GM23338 (cell line): ENCODE results near the gene GRM4. TPM values are rescaled to one million over a fixed set of nuclear protein-coding genes. Genes with fewer than 3 reads are reported as not detected.
A peak's percentile ranks its signal among the peaks of the same experiment; 100 is the strongest.

Experiments
- ATAC-seq: fragments of 200-7000 bp; cut with Tn5 transposase; 3 replicates; pipeline ENCODE4 v1.9.1; 2020
- DNase-seq: peaks from one replicate; pipeline ENCODE4 v3.0.0-alpha.2; 2015; ENCODE audit warnings: low spot score
- H2AFZ ChIP-seq: fragments of 200-600 bp; sonication (generic); 2 replicates; pipeline ENCODE4 v1.8.0; 2016; ENCODE audit warnings: antibody characterized with exemption, mild to moderate bottlenecking, moderate library complexity
- H3F3A ChIP-seq: fragments of 200-600 bp; sonication (generic); replicated peaks from 2 replicates; pipeline ENCODE4 v1.8.0; 2017; ENCODE audit warnings: antibody characterized with exemption, mixed run types, low read depth
- H3K27ac ChIP-seq: fragments of 200-600 bp; sonication (generic); 2 replicates; pipeline ENCODE4 v1.6.1; 2016; ENCODE audit warnings: low read depth
- H3K27me3 ChIP-seq: fragments of 200-600 bp; sonication (generic); 2 replicates; pipeline ENCODE4 v1.8.0; 2016; ENCODE audit warnings: mild to moderate bottlenecking, mixed run types, moderate library complexity; ENCODE audit not compliant: insufficient read depth
- H3K36me3 ChIP-seq: fragments of 200-600 bp; sonication (generic); 2 replicates; pipeline ENCODE4 v1.8.0; 2016; ENCODE audit warnings: mild to moderate bottlenecking; ENCODE audit not compliant: insufficient read depth
- H3K4me1 ChIP-seq: fragments of 200-600 bp; sonication (generic); 2 replicates; pipeline ENCODE4 v1.8.0; 2016; ENCODE audit warnings: mild to moderate bottlenecking, moderate library complexity; ENCODE audit not compliant: insufficient read depth
- H3K4me2 ChIP-seq: fragments of 200-600 bp; sonication (generic); 2 replicates; pipeline ENCODE4 v1.7.1; 2017; ENCODE audit warnings: mixed run types
- H3K4me3 ChIP-seq: fragments of 200-600 bp; sonication (generic); 2 replicates; pipeline ENCODE4 v1.6.1; 2016; ENCODE audit warnings: mixed run types
- H3K79me2 ChIP-seq: fragments of 200-600 bp; sonication (generic); replicated peaks from 2 replicates; pipeline ENCODE4 v1.8.0; 2017; ENCODE audit warnings: mild to moderate bottlenecking; ENCODE audit not compliant: insufficient read depth
- H3K9me2 ChIP-seq: fragments of 200-600 bp; sonication (generic); 2 replicates; pipeline ENCODE4 v1.8.0; 2017; ENCODE audit not compliant: insufficient read depth
- H4K20me1 ChIP-seq: fragments of 200-600 bp; sonication (generic); replicated peaks from 2 replicates; pipeline ENCODE4 v1.8.0; 2017; ENCODE audit warnings: mild to moderate bottlenecking; ENCODE audit not compliant: insufficient read depth
- H3K27ac Mint-ChIP-seq: 2 replicates; pipeline ENCODE4 v1.8.0; 2020; ENCODE audit warnings: inconsistent platforms, mild to moderate bottlenecking, moderate library complexity, mixed read lengths
- H3K27me3 Mint-ChIP-seq: 3 replicates; pipeline ENCODE4 v1.8.0; 2022; ENCODE audit warnings: low read depth, mild to moderate bottlenecking, moderate library complexity, mixed read lengths, inconsistent platforms; ENCODE audit not compliant: insufficient read depth, poor library complexity
- H3K36me3 Mint-ChIP-seq: 3 replicates; pipeline ENCODE4 v1.8.0; 2021; ENCODE audit warnings: low read depth, mild to moderate bottlenecking, inconsistent platforms, moderate library complexity, mixed read lengths
- H3K4me1 Mint-ChIP-seq: 3 replicates; pipeline ENCODE4 v1.8.0; 2020; ENCODE audit warnings: mild to moderate bottlenecking, inconsistent platforms, mixed read lengths
- H3K4me3 Mint-ChIP-seq: 3 replicates; pipeline ENCODE4 v1.8.0; 2021; ENCODE audit warnings: moderate library complexity, mild to moderate bottlenecking, inconsistent platforms, mixed read lengths
- H3K9me3 Mint-ChIP-seq: 3 replicates; pipeline ENCODE4 v1.8.0; 2020; ENCODE audit warnings: moderate library complexity, mild to moderate bottlenecking, inconsistent platforms, mixed read lengths
- CTCF ChIP-seq, 2 experiments: fragments of 200-600 bp in 1 of 2; sonication (generic) in 1 of 2; conservative IDR thresholded peaks; 2 replicates each; pipeline versions ENCODE4 v1.5.1 to v1.6.1; 2016 to 2017; ENCODE audit warnings: antibody characterized with exemption in 2 of 2, low read depth in 2 of 2, mild to moderate bottlenecking in 2 of 2, moderate library complexity in 1 of 2
- ETS1 ChIP-seq: IDR thresholded peaks from 2 replicates; pipeline ENCODE4 v1.6.1; 2016; ENCODE audit warnings: antibody characterized with exemption
- EZH2 ChIP-seq: fragments of 200-600 bp; sonication (generic); IDR thresholded peaks from one replicate; pipeline ENCODE4 v1.8.0; 2017; ENCODE audit warnings: antibody characterized with exemption, mild to moderate bottlenecking, low read depth; ENCODE audit not compliant: unreplicated experiment
- EZH2phosphoT487 ChIP-seq: fragments of 200-600 bp; sonication (generic); IDR thresholded peaks from one replicate; pipeline ENCODE4 v1.8.1; 2018; ENCODE audit warnings: antibody characterized with exemption; ENCODE audit not compliant: unreplicated experiment
- JUNB ChIP-seq: IDR thresholded peaks from one replicate; pipeline ENCODE4 v1.6.1; 2016; ENCODE audit warnings: antibody characterized with exemption; ENCODE audit not compliant: unreplicated experiment
- NANOG ChIP-seq: IDR thresholded peaks from 2 replicates; pipeline ENCODE4 v1.6.1; 2016; ENCODE audit warnings: antibody characterized with exemption, borderline replicate concordance
- REST ChIP-seq: IDR thresholded peaks from one replicate; pipeline ENCODE4 v1.6.1; 2018; ENCODE audit warnings: antibody characterized with exemption; ENCODE audit not compliant: unreplicated experiment
- STAT1 ChIP-seq: IDR thresholded peaks from one replicate; pipeline ENCODE4 v1.6.1; 2016; ENCODE audit warnings: antibody characterized with exemption; ENCODE audit not compliant: unreplicated experiment
- ZNF114 ChIP-seq: fragments of 250-450 bp; sonication (Bioruptor Pico); IDR thresholded peaks from 2 replicates; pipeline ENCODE4 v1.5.0; 2020; ENCODE audit warnings: mild to moderate bottlenecking, moderate library complexity
- ZNF331 ChIP-seq: fragments of 250-450 bp; sonication (Bioruptor Pico); IDR thresholded peaks from 2 replicates; pipeline ENCODE4 v1.5.0; 2020; ENCODE audit warnings: low read depth, mild to moderate bottlenecking, moderate library complexity
- polyA plus RNA-seq: library from polyadenylated mRNA; unstranded; fragments of >200 nt; fragmentation: Nextera tagmentation; extraction: Ambion mirVana; gene quantifications from 2 replicates; pipeline ENCODE4 v1.2.1, GENCODE V29; 2016
- total RNA-seq: library from RNA; depleted of rRNA; stranded (reverse); fragments of >200 nt; shearing (Covaris generic); gene quantifications from 2 replicates; pipeline ENCODE4 v1.2.3, GENCODE V29; 2014

GRM4 gene
- total and polyA plus RNA-seq, 2 experiments from 2014 or later: 7.0 to 30.6 TPM

- no peaks in the 10 kb centered on the region for H3K9me3 Mint-ChIP-seq
- H3K27ac ChIP-seq: 0 out of 2 replicates have a peak overlapping the region, but pooled peaks have one; percentile 59
- peaks cover 6% of the 10 kb centered on the region; the same call in 1 of the 2 replicates for H3K4me1 ChIP-seq
- H3K4me2 ChIP-seq: no peak overlapping the region
- H3F3A ChIP-seq: no peaks in the 10 kb centered on the region; the same call in 1 of the 2 replicates
- ATAC-seq (no peak), DNase-seq (no peak)
- no peak overlapping the region for H3K27ac Mint-ChIP-seq
- no peaks in the 10 kb centered on the region for H4K20me1 ChIP-seq
- H3K36me3 ChIP-seq: no peaks in the 10 kb centered on the region
- no peak overlapping the region; the same call in 2 of the 3 replicates for H3K4me3 Mint-ChIP-seq
- no peaks in the 10 kb centered on the region for H3K79me2 ChIP-seq
- no peak for TF ChIP-seq ZNF114 (CRISPR knock-in tag)
- TF ChIP-seq EZH2phosphoT487: no peak
- TF ChIP-seq ETS1: no peak
- no peak for TF ChIP-seq EZH2
- no peak for TF ChIP-seq JUNB
- TF ChIP-seq NANOG: no peak
- TF ChIP-seq ZNF331 (CRISPR knock-in tag): no peak
- H2AFZ ChIP-seq: no peak overlapping the region
- H3K36me3 Mint-ChIP-seq: peaks cover 5% of the 10 kb centered on the region; the same call in 1 of the 3 replicates
- peaks cover 41% of the 10 kb centered on the region for H3K4me1 Mint-ChIP-seq
- no peaks in the 10 kb centered on the region for H3K27me3 ChIP-seq
- peaks cover 21% of the 10 kb centered on the region for H3K27me3 Mint-ChIP-seq
- H3K9me2 ChIP-seq: no peaks in the 10 kb centered on the region
- no peak overlapping the region for H3K4me3 ChIP-seq
These were observed 63.5 kb downstream of the GRM4 start for GRCh38 chr6:34082348-34082747.

- no peaks in the 10 kb centered on the region for H3K79me2 ChIP-seq
- Mint-ChIP-seq H3K36me3 (peaks cover under 1% of the 10 kb centered on the region; the same call in 1 of the 3 replicates), H3K4me3 (no peak overlapping the region; the same call in 2 of the 3 replicates), H3K4me1 (peaks cover 51% of the 10 kb centered on the region), H3K27ac (no peak overlapping the region), H3K27me3 (peaks cover 17% of the 10 kb centered on the region), H3K9me3 (no peaks in the 10 kb centered on the region)
- H3K4me2 ChIP-seq: no peak overlapping the region
- H3K4me1 ChIP-seq: peaks cover 6% of the 10 kb centered on the region; the same call in 1 of the 2 replicates
- H3F3A ChIP-seq: no peaks in the 10 kb centered on the region; the same call in 1 of the 2 replicates
- no peaks in the 10 kb centered on the region for H3K9me2 ChIP-seq
- DNase-seq (no peak), ATAC-seq (no peak)
- H3K27ac ChIP-seq: no peak overlapping the region
- no peak overlapping the region for H3K4me3 ChIP-seq
- H4K20me1 ChIP-seq: no peaks in the 10 kb centered on the region
- H3K27me3 ChIP-seq: no peaks in the 10 kb centered on the region
- H2AFZ ChIP-seq: no peak overlapping the region
- H3K36me3 ChIP-seq: no peaks in the 10 kb centered on the region
- no peak for TF ChIP-seq STAT1
- TF ChIP-seq NANOG: no peak
- no peak for TF ChIP-seq REST
- TF ChIP-seq CTCF (conservative IDR thresholded peaks at IDR 0.05; ENCODE audit: low read depth in 2 of 2): no peak
These were observed 65.5 kb downstream of the GRM4 start for GRCh38 chr6:34080357-34080756.
